ENCODE results near the gene HOOK2. TPM values are rescaled to one million over a fixed set of nuclear protein-coding genes. Genes with fewer than 3 reads are reported as not detected.

HOOK2 gene
- total and polyA plus RNA-seq, 2 of the 13 experiments (the other 11 are each of a cell fraction or from before 2014, with no cell fraction given) = 9.2 to 12.9 TPM

GRCh38 chr19:12806242-12807081, 31.1 kb upstream of the HOOK2 start, which contains the start of gene RNASEH2A (continued):
- TF ChIP-seq ZNF775 (CRISPR knock-in tag; IDR thresholded peaks at IDR 0.05; ENCODE audit: borderline replicate concordance) (no peak), SOX5 (CRISPR knock-in tag; IDR thresholded peaks at IDR 0.05; ENCODE audit: borderline replicate concordance) (no peak), ZNF816 (CRISPR knock-in tag; IDR thresholded peaks at IDR 0.05; ENCODE audit: borderline replicate concordance) (no peak), MED1 (CRISPR knock-in tag; IDR thresholded peaks at IDR 0.05) (peak; percentile 50; the same call in 1 of the 2 replicates), ZFYVE20 (CRISPR knock-in tag; IDR thresholded peaks at IDR 0.05; ENCODE audit: borderline replicate concordance, low read depth) (no peak), ZNF383 (CRISPR knock-in tag; IDR thresholded peaks at IDR 0.05; ENCODE audit: borderline replicate concordance) (no peak), ZNF572 (CRISPR knock-in tag; IDR thresholded peaks at IDR 0.05) (no peak), ZMYM3 (CRISPR knock-in tag; IDR thresholded peaks at IDR 0.05) (no peak), DMAP1 (CRISPR knock-in tag; IDR thresholded peaks at IDR 0.05) (peak; percentile 74), KDM4B (CRISPR knock-in tag; IDR thresholded peaks at IDR 0.05) (no peak), ZSCAN21 (CRISPR knock-in tag; IDR thresholded peaks at IDR 0.05; ENCODE audit: borderline replicate concordance) (no peak), ZNF543 (CRISPR knock-in tag; IDR thresholded peaks at IDR 0.05) (peak; percentile 79; the same call in 1 of the 2 replicates), ATF7 (IDR thresholded peaks at IDR 0.05) (no peak), ATF7 (CRISPR knock-in tag; IDR thresholded peaks at IDR 0.05) (0 out of 2 replicates have a peak, but pooled peaks have one; percentile 55), KDM5A (IDR thresholded peaks at IDR 0.05; ENCODE audit: borderline replicate concordance, low read length) (0 out of 2 replicates have a peak, but pooled peaks have one; percentile 10), LCORL (IDR thresholded peaks at IDR 0.05) (no peak), LCORL (CRISPR knock-in tag; IDR thresholded peaks at IDR 0.05) (no peak), CENPT (CRISPR knock-in tag; IDR thresholded peaks at IDR 0.05; ENCODE audit: low read depth) (0 out of 2 replicates have a peak, but pooled peaks have one; percentile 16), KMT2B (CRISPR knock-in tag; IDR thresholded peaks at IDR 0.05) (peak; percentile 79), RFX1 (IDR thresholded peaks at IDR 0.05) (no peak), KLF16 (CRISPR knock-in tag; IDR thresholded peaks at IDR 0.05) (peak in 1 of 2 experiments; percentile 68; a peak in 2 of 4 replicates), ZNF644 (CRISPR knock-in tag; IDR thresholded peaks at IDR 0.05; ENCODE audit: low read depth) (no peak), RARA (CRISPR knock-in tag; IDR thresholded peaks at IDR 0.05) (peak; percentile 25; the same call in 1 of the 2 replicates), NR0B2 (CRISPR knock-in tag; IDR thresholded peaks at IDR 0.05) (peak; percentile 85), SNAPC2 (CRISPR knock-in tag; IDR thresholded peaks at IDR 0.05) (peak; percentile 46; the same call in 1 of the 2 replicates), ZNF570 (CRISPR knock-in tag; IDR thresholded peaks at IDR 0.05; ENCODE audit: borderline replicate concordance) (no peak)
- TF ChIP-seq, protein P1, sequence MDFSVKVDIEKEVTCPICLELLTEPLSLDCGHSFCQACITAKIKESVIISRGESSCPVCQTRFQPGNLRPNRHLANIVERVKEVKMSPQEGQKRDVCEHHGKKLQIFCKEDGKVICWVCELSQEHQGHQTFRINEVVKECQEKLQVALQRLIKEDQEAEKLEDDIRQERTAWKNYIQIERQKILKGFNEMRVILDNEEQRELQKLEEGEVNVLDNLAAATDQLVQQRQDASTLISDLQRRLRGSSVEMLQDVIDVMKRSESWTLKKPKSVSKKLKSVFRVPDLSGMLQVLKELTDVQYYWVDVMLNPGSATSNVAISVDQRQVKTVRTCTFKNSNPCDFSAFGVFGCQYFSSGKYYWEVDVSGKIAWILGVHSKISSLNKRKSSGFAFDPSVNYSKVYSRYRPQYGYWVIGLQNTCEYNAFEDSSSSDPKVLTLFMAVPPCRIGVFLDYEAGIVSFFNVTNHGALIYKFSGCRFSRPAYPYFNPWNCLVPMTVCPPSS (IDR thresholded peaks at IDR 0.05) = no peak
- TF ChIP-seq, protein P2, sequence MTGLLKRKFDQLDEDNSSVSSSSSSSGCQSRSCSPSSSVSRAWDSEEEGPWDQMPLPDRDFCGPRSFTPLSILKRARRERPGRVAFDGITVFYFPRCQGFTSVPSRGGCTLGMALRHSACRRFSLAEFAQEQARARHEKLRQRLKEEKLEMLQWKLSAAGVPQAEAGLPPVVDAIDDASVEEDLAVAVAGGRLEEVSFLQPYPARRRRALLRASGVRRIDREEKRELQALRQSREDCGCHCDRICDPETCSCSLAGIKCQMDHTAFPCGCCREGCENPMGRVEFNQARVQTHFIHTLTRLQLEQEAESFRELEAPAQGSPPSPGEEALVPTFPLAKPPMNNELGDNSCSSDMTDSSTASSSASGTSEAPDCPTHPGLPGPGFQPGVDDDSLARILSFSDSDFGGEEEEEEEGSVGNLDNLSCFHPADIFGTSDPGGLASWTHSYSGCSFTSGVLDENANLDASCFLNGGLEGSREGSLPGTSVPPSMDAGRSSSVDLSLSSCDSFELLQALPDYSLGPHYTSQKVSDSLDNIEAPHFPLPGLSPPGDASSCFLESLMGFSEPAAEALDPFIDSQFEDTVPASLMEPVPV (CRISPR knock-in tag; IDR thresholded peaks at IDR 0.05) = peak; percentile 73; the same call in 1 of the 2 replicates
- TF ChIP-seq, protein P3, sequence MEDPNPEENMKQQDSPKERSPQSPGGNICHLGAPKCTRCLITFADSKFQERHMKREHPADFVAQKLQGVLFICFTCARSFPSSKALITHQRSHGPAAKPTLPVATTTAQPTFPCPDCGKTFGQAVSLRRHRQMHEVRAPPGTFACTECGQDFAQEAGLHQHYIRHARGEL (CRISPR knock-in tag; IDR thresholded peaks at IDR 0.05) = no peak; the same call in 1 of the 2 replicates

Data from HepG2 (cell line).